RCC 7860 (cell line): ENCODE measurements around the gene CAV1.

ENCODE experiments used
- DNase-seq: peaks from one replicate; pipeline ENCODE4 v3.0.0-alpha.2; 2015; ENCODE audit warnings: low spot score
- FAIRE-seq: peaks from 2 replicates; lab custom pipeline; 2012; peaks lifted over from hg19 to GRCh38; lab: Jason Lieb, UNC

Gene CAV1

GRCh38 chr7:116528008-116528789, 3.4 kb downstream of the CAV1 start:
- DNase-seq, result peak; percentile 95
- peak; percentile 98 for FAIRE-seq

DNA sequence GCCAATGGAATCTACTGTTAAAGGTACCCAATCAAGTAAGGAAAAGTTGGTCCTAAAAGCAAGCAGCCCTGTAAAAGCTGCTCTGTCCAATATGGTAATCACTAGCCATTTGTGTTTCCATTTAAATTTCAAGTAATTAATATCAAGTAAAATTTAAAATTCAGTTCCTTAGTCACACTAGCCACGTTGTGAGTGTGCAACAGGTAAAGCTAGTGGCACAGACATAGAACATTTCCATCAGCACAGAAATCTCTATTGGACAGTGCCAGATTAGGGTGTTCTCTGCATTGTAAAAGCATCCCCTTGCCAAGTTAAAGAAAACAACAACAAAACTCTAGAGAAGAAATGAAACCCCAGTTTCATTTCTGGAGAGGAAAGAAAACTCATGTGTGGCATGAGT, 4.4 kb downstream of the CAV1 start:
- DNase-seq (no peak), FAIRE-seq (no peak)

- DNase-seq (no peak), FAIRE-seq (no peak)
Measured at GRCh38 chr7:116530107-116530820, 5.4 kb downstream of the CAV1 start.

- DNase-seq (no peak), FAIRE-seq (no peak)
Measured at GRCh38 chr7:116532102-116532688, 7.4 kb downstream of the CAV1 start.

DNA sequence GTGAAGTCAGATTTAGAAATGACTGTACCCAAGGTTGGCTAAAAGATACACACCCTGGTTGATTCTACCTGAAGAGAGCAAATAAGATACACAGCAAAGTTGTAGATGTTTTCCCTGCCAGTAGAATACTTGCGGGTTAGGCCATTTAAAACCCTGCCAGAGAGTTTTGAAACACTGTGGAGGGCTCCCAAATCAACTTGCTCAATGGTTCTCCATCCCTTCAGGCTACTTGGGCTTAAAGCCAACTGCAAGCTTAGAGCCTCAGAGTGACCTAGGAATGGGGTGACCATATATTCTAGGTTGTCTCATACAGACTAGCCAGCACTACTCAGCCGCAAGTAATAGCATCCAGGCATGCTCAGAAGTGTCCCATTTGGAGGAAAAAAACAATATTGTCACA, 10.0 kb downstream of the CAV1 start:
- DNase-seq, result no peak
- FAIRE-seq, result no peak

- no peak for FAIRE-seq
- no peak for DNase-seq
Measured at GRCh38 chr7:116535416-116535815, 10.6 kb downstream of the CAV1 start.

GRCh38 chr7:116538138-116538537, 13.3 kb downstream of the CAV1 start:
- FAIRE-seq, result no peak

GRCh38 chr7:116539879-116540278, 15.0 kb downstream of the CAV1 start:
- FAIRE-seq (no peak), DNase-seq (no peak)

More at GRCh38 chr7:116538138-116538537, 13.3 kb downstream of the CAV1 start:
- DNase-seq, result no peak

- DNase-seq (peak; percentile 53), FAIRE-seq (peak; percentile 53)
Measured at GRCh38 chr7:116540743-116541142, 15.9 kb downstream of the CAV1 start.

DNA sequence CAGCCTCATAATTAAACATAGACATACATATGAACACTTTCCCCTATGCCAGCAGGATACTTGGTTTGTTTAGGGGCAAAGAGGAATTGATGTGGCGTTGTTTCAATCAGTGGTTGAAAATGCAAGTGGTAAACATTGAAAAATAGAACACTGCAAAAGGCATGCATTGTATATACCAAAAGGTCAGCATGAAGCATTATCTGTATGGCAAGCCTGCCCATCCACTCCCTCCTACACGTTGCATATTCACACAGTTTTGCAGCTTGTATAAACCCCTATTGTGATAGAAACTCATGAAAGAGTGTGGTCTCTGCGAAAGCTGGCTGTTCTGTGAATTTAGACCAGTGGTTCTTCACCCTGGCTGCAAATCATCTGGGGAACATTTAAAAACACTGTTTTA, 17.1 kb downstream of the CAV1 start:
- FAIRE-seq (no peak), DNase-seq (no peak)

- FAIRE-seq, result no peak
Measured at GRCh38 chr7:116542618-116543017, 17.8 kb downstream of the CAV1 start.

DNA sequence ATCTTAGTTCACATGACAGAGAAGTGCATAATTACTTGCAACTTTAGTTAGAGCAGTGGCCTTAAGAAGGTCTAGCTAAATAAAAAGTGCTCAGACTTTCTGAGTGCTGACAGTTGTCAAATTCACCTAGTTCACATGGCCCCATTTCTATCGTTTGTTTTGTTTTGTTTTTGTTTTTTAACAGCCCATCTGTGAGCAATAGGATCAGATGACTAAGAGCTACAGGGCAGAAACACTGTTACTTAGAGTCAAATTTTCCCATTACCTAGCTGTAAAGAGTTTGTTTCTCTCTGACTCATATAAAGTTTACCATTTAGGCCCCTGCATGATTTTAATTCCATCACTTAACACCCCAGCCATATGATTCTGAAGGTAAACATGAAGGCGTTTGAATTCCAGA, 18.8 kb downstream of the CAV1 start:
- FAIRE-seq, result no peak

More at GRCh38 chr7:116542618-116543017, 17.8 kb downstream of the CAV1 start:
- DNase-seq, result peak; percentile 52

GRCh38 chr7:116544487-116544886, 19.7 kb downstream of the CAV1 start:
- DNase-seq, result no peak

More for the DNA sequence above, 18.8 kb downstream of the CAV1 start:
- DNase-seq, result no peak

DNA sequence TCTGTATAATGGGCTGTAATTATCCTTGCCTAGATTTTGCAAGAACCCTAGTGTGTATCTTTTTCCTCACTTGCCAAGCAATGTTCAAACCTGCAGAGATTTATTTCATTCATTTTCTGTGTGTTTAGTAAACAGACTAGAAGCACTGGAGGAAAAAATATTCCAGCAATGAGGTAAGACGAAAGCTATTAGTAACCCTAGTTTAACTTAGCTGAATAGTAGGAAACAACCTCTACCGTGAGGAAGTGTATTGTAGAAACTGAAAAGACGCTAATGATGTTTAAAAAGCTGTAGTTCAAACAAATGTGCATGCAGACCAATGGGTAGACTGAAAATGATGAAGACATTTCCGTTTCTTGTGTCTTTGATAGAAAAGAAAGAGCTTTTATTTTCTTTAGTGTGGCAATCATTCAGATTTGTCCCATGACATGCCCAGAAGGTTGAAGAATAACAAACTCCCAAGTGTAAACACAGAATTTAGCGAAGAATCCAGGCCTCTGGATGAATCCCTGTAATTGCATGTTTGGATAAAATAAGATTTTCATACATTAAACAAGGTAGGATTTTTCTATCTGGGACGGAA, 20.7 kb downstream of the CAV1 start:
- DNase-seq, result no peak
- FAIRE-seq, result no peak

More at GRCh38 chr7:116544487-116544886, 19.7 kb downstream of the CAV1 start:
- no peak for FAIRE-seq

- no peak for DNase-seq
- FAIRE-seq, result no peak
Measured at GRCh38 chr7:116546054-116546453, 21.2 kb downstream of the CAV1 start.

GRCh38 chr7:116546916-116547315, 22.1 kb downstream of the CAV1 start:
- DNase-seq (no peak), FAIRE-seq (no peak)

GRCh38 chr7:116547347-116547746, 22.5 kb downstream of the CAV1 start:
- DNase-seq, result peak; percentile 56
- no peak for FAIRE-seq

DNA sequence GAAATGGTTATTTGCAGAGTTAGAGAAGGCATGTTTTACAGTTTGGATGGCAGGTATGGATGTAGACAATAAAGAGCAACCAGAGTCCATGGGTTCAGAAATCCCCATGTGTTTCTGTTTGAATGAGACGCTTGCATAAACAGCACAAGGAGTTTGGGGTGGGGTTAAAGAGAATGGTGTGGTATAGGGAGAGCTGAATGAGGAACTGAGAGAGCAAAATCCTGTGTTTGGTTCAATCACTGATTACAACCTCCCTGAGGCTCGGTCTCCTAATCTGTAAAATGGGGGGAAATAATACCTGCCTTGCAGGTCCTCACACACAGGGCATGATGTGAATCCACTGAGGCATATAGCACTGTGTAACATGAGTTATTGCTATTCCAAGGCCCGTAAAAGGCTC, 23.7 kb downstream of the CAV1 start:
- FAIRE-seq (no peak), DNase-seq (no peak)

GRCh38 chr7:116549370-116549769, 24.5 kb downstream of the CAV1 start:
- FAIRE-seq (peak; percentile 52), DNase-seq (no peak)

- no peak for FAIRE-seq
- DNase-seq, result no peak
Measured at GRCh38 chr7:116551692-116552091, 26.9 kb downstream of the CAV1 start.

- DNase-seq (peak; percentile 68), FAIRE-seq (no peak)
Measured at GRCh38 chr7:116552602-116553001, 27.8 kb downstream of the CAV1 start.
